ENCODE results near the gene TSPO2.
A peak's percentile ranks its signal among the peaks of the same experiment; 100 is the strongest.

TSPO2 gene

GRCh38 chr6:41051873-41052272 is 9.6 kb downstream of the TSPO2 start:
- no peak overlapping the region for H3K9ac ChIP-seq (ENCODE audit: low read length in 2 of 2)
- H3K4me3 ChIP-seq (ENCODE audit: low read length in 2 of 2), result no peak overlapping the region
- no peak overlapping the region for H3K27ac ChIP-seq (ENCODE audit: low read length)
- H3K36me3 ChIP-seq (ENCODE audit: control insufficient read depth in 2 of 2, insufficient read depth in 2 of 2, low read length in 2 of 2), result no peaks in the 10 kb centered on the region
- no peaks in the 10 kb centered on the region for H3K27me3 ChIP-seq (ENCODE audit: control insufficient read depth in 1 of 2, insufficient read depth in 2 of 2, low read length in 2 of 2)
- no peaks in the 10 kb centered on the region for H3K9me3 ChIP-seq (ENCODE audit: control insufficient read depth in 2 of 2, low read length in 2 of 2)
- H3K4me1 ChIP-seq (ENCODE audit: control insufficient read depth, insufficient read depth, low read length), result peaks cover 53% of the 10 kb centered on the region

GRCh38 chr6:41053041-41053440 is 10.8 kb downstream of the TSPO2 start, which contains the start of gene APOBEC2:
TSS of gene APOBEC2 (plus strand) at chr6:41053202. CDS start at chr6:41053348, 146 bp downstream.
- H3K9me3 ChIP-seq (ENCODE audit: control insufficient read depth in 2 of 2, low read length in 2 of 2), result no peaks in the 10 kb centered on the region
- no peak within 1 kb of the TSS for H3K9ac ChIP-seq (ENCODE audit: low read length in 2 of 2)
- peak within 1 kb of the TSS in 1 of 2 donors; percentile 27 for H3K4me3 ChIP-seq (ENCODE audit: low read length in 2 of 2)
- H3K4me1 ChIP-seq (ENCODE audit: control insufficient read depth, insufficient read depth, low read length), result peaks cover 62% of the 10 kb centered on the region
- H3K27ac ChIP-seq (ENCODE audit: low read length), result peak within 1 kb of the TSS; percentile 88
- H3K27me3 ChIP-seq (ENCODE audit: control insufficient read depth in 1 of 2, insufficient read depth in 2 of 2, low read length in 2 of 2), result no peaks in the 10 kb centered on the region
- no peaks in the 10 kb centered on the region for H3K36me3 ChIP-seq (ENCODE audit: control insufficient read depth in 2 of 2, insufficient read depth in 2 of 2, low read length in 2 of 2)

GRCh38 chr6:41054511-41054910 is 12.2 kb downstream of the TSPO2 start:
- H3K27ac ChIP-seq (ENCODE audit: low read length), result peak overlapping the region; percentile 88
- H3K27me3 ChIP-seq (ENCODE audit: control insufficient read depth in 1 of 2, insufficient read depth in 2 of 2, low read length in 2 of 2), result no peaks in the 10 kb centered on the region
- H3K4me3 ChIP-seq (ENCODE audit: low read length in 2 of 2), result peak overlapping the region in 1 of 2 donors; percentile 27
- peaks cover 61% of the 10 kb centered on the region for H3K4me1 ChIP-seq (ENCODE audit: control insufficient read depth, insufficient read depth, low read length)
- H3K9me3 ChIP-seq (ENCODE audit: control insufficient read depth in 2 of 2, low read length in 2 of 2), result no peaks in the 10 kb centered on the region
- no peak overlapping the region for H3K9ac ChIP-seq (ENCODE audit: low read length in 2 of 2)
- no peaks in the 10 kb centered on the region for H3K36me3 ChIP-seq (ENCODE audit: control insufficient read depth in 2 of 2, insufficient read depth in 2 of 2, low read length in 2 of 2)

- Histone ChIP-seq H3K4me1 (ENCODE audit: control insufficient read depth, insufficient read depth, low read length) (peaks cover 56% of the 10 kb centered on the region), H3K27me3 (ENCODE audit: control insufficient read depth in 1 of 2, insufficient read depth in 2 of 2, low read length in 2 of 2) (no peaks in the 10 kb centered on the region), H3K36me3 (ENCODE audit: control insufficient read depth in 2 of 2, insufficient read depth in 2 of 2, low read length in 2 of 2) (no peaks in the 10 kb centered on the region), H3K9me3 (ENCODE audit: control insufficient read depth in 2 of 2, low read length in 2 of 2) (no peaks in the 10 kb centered on the region), H3K27ac (ENCODE audit: low read length) (peak overlapping the region; percentile 88), H3K4me3 (ENCODE audit: low read length in 2 of 2) (peak overlapping the region in 1 of 2 donors; percentile 35), H3K9ac (ENCODE audit: low read length in 2 of 2) (peak overlapping the region in 1 of 2 donors; percentile 29)
Measured at GRCh38 chr6:41055149-41055548, 12.9 kb downstream of the TSPO2 start.

- peak overlapping the region; percentile 88 for H3K27ac ChIP-seq (ENCODE audit: low read length)
- H3K4me1 ChIP-seq (ENCODE audit: control insufficient read depth, insufficient read depth, low read length), result peaks cover 63% of the 10 kb centered on the region
- H3K36me3 ChIP-seq (ENCODE audit: control insufficient read depth in 2 of 2, insufficient read depth in 2 of 2, low read length in 2 of 2), result peaks cover 3 to 4% of the 10 kb centered on the region in 2 donors
- H3K4me3 ChIP-seq (ENCODE audit: low read length in 2 of 2), result peak overlapping the region in 1 of 2 donors; percentile 6
- peak overlapping the region in 1 of 2 donors; percentile 17 for H3K9ac ChIP-seq (ENCODE audit: low read length in 2 of 2)
- no peaks in the 10 kb centered on the region for H3K27me3 ChIP-seq (ENCODE audit: control insufficient read depth in 1 of 2, insufficient read depth in 2 of 2, low read length in 2 of 2)
- no peaks in the 10 kb centered on the region for H3K9me3 ChIP-seq (ENCODE audit: control insufficient read depth in 2 of 2, low read length in 2 of 2)
Measured at GRCh38 chr6:41056768-41057490, 14.7 kb downstream of the TSPO2 start.

- Histone ChIP-seq H3K27me3 (ENCODE audit: control insufficient read depth in 1 of 2, insufficient read depth in 2 of 2, low read length in 2 of 2) (no peaks in the 10 kb centered on the region), H3K9ac (ENCODE audit: low read length in 2 of 2) (no peak overlapping the region), H3K36me3 (ENCODE audit: control insufficient read depth in 2 of 2, insufficient read depth in 2 of 2, low read length in 2 of 2) (peaks cover 6 to 7% of the 10 kb centered on the region in 2 donors), H3K27ac (ENCODE audit: low read length) (peak overlapping the region; percentile 55), H3K4me3 (ENCODE audit: low read length in 2 of 2) (no peak overlapping the region), H3K9me3 (ENCODE audit: control insufficient read depth in 2 of 2, low read length in 2 of 2) (no peaks in the 10 kb centered on the region), H3K4me1 (ENCODE audit: control insufficient read depth, insufficient read depth, low read length) (peaks cover 51% of the 10 kb centered on the region)
Measured at GRCh38 chr6:41058783-41059181, 16.5 kb downstream of the TSPO2 start.

- H3K9ac ChIP-seq (ENCODE audit: low read length in 2 of 2), result no peak overlapping the region
- H3K36me3 ChIP-seq (ENCODE audit: control insufficient read depth in 2 of 2, insufficient read depth in 2 of 2, low read length in 2 of 2), result peaks cover 11% of the 10 kb centered on the region in 2 donors
- peak overlapping the region; percentile 55 for H3K27ac ChIP-seq (ENCODE audit: low read length)
- no peak overlapping the region for H3K4me3 ChIP-seq (ENCODE audit: low read length in 2 of 2)
- no peaks in the 10 kb centered on the region for H3K27me3 ChIP-seq (ENCODE audit: control insufficient read depth in 1 of 2, insufficient read depth in 2 of 2, low read length in 2 of 2)
- peaks cover 46% of the 10 kb centered on the region for H3K4me1 ChIP-seq (ENCODE audit: control insufficient read depth, insufficient read depth, low read length)
- no peaks in the 10 kb centered on the region for H3K9me3 ChIP-seq (ENCODE audit: control insufficient read depth in 2 of 2, low read length in 2 of 2)
Measured at GRCh38 chr6:41059556-41059955, 17.3 kb downstream of the TSPO2 start.

- H3K4me1 ChIP-seq (ENCODE audit: control insufficient read depth, insufficient read depth, low read length), result peaks cover 29% of the 10 kb centered on the region
- H3K9ac ChIP-seq (ENCODE audit: low read length in 2 of 2), result no peak overlapping the region
- H3K9me3 ChIP-seq (ENCODE audit: control insufficient read depth in 2 of 2, low read length in 2 of 2), result no peaks in the 10 kb centered on the region
- H3K4me3 ChIP-seq (ENCODE audit: low read length in 2 of 2), result peak overlapping the region in 1 of 2 donors; percentile 9
- no peaks in the 10 kb centered on the region for H3K27me3 ChIP-seq (ENCODE audit: control insufficient read depth in 1 of 2, insufficient read depth in 2 of 2, low read length in 2 of 2)
- peaks cover 15 to 17% of the 10 kb centered on the region in 2 donors for H3K36me3 ChIP-seq (ENCODE audit: control insufficient read depth in 2 of 2, insufficient read depth in 2 of 2, low read length in 2 of 2)
- H3K27ac ChIP-seq (ENCODE audit: low read length), result no peak overlapping the region
Measured at GRCh38 chr6:41061196-41061726, 19.0 kb downstream of the TSPO2 start.

GRCh38 chr6:41062056-41062455 is 19.8 kb downstream of the TSPO2 start:
- no peak overlapping the region for H3K9ac ChIP-seq (ENCODE audit: low read length in 2 of 2)
- no peaks in the 10 kb centered on the region for H3K27me3 ChIP-seq (ENCODE audit: control insufficient read depth in 1 of 2, insufficient read depth in 2 of 2, low read length in 2 of 2)
- no peaks in the 10 kb centered on the region for H3K9me3 ChIP-seq (ENCODE audit: control insufficient read depth in 2 of 2, low read length in 2 of 2)
- no peak overlapping the region for H3K27ac ChIP-seq (ENCODE audit: low read length)
- H3K4me1 ChIP-seq (ENCODE audit: control insufficient read depth, insufficient read depth, low read length), result peaks cover 21% of the 10 kb centered on the region
- H3K36me3 ChIP-seq (ENCODE audit: control insufficient read depth in 2 of 2, insufficient read depth in 2 of 2, low read length in 2 of 2), result peaks cover 16 to 17% of the 10 kb centered on the region in 2 donors
- H3K4me3 ChIP-seq (ENCODE audit: low read length in 2 of 2), result no peak overlapping the region

- Histone ChIP-seq H3K9me3 (ENCODE audit: control insufficient read depth in 2 of 2, low read length in 2 of 2) (no peaks in the 10 kb centered on the region), H3K36me3 (ENCODE audit: control insufficient read depth in 2 of 2, insufficient read depth in 2 of 2, low read length in 2 of 2) (peaks cover 27 to 30% of the 10 kb centered on the region in 2 donors), H3K27me3 (ENCODE audit: control insufficient read depth in 1 of 2, insufficient read depth in 2 of 2, low read length in 2 of 2) (no peaks in the 10 kb centered on the region), H3K4me3 (ENCODE audit: low read length in 2 of 2) (no peak overlapping the region), H3K4me1 (ENCODE audit: control insufficient read depth, insufficient read depth, low read length) (peaks cover 7% of the 10 kb centered on the region), H3K9ac (ENCODE audit: low read length in 2 of 2) (no peak overlapping the region), H3K27ac (ENCODE audit: low read length) (peak overlapping the region; percentile 38)
Measured at GRCh38 chr6:41063884-41064285, 21.6 kb downstream of the TSPO2 start.

- no peak overlapping the region for H3K4me3 ChIP-seq (ENCODE audit: low read length in 2 of 2)
- no peak overlapping the region for H3K9ac ChIP-seq (ENCODE audit: low read length in 2 of 2)
- no peaks in the 10 kb centered on the region for H3K27me3 ChIP-seq (ENCODE audit: control insufficient read depth in 1 of 2, insufficient read depth in 2 of 2, low read length in 2 of 2)
- H3K9me3 ChIP-seq (ENCODE audit: control insufficient read depth in 2 of 2, low read length in 2 of 2), result no peaks in the 10 kb centered on the region
- peak overlapping the region; percentile 38 for H3K27ac ChIP-seq (ENCODE audit: low read length)
- H3K4me1 ChIP-seq (ENCODE audit: control insufficient read depth, insufficient read depth, low read length), result peaks cover 7% of the 10 kb centered on the region
- H3K36me3 ChIP-seq (ENCODE audit: control insufficient read depth in 2 of 2, insufficient read depth in 2 of 2, low read length in 2 of 2), result peaks cover 27 to 35% of the 10 kb centered on the region in 2 donors
Measured at GRCh38 chr6:41064841-41065240, 22.6 kb downstream of the TSPO2 start.
